HCT116 (cell line): ENCODE measurements around the gene ZNF519.

Experiments
- EGR1 ChIP-seq: IDR thresholded peaks from 2 replicates; pipeline ENCODE4 v1.6.1; 2012; ENCODE audit warnings: low read depth
- EZH2 ChIP-seq: fragments of 200-600 bp; sonication (generic); IDR thresholded peaks from 2 replicates; pipeline ENCODE4 v1.6.1; 2017; ENCODE audit warnings: antibody characterized with exemption, mixed run types
- POLR2A ChIP-seq: IDR thresholded peaks from 2 replicates; pipeline ENCODE4 v1.7.0; 2011; ENCODE audit warnings: borderline replicate concordance; ENCODE audit not compliant: insufficient read depth, insufficient read length; ENCODE audit errors: extremely low read depth
- POLR2AphosphoS5 ChIP-seq: IDR thresholded peaks from 2 replicates; pipeline ENCODE4 v1.6.1; 2011; ENCODE audit warnings: mild to moderate bottlenecking, low read depth, low read length, moderate library complexity
- RAD21 ChIP-seq: IDR thresholded peaks from 2 replicates; pipeline ENCODE4 v1.6.1; 2012; ENCODE audit warnings: low read depth, mild to moderate bottlenecking
- SIN3A ChIP-seq: IDR thresholded peaks from 2 replicates; pipeline ENCODE4 v1.6.1; 2012; ENCODE audit warnings: low read depth
- YY1 ChIP-seq: IDR thresholded peaks from 2 replicates; pipeline ENCODE4 v1.6.1; 2011; ENCODE audit warnings: low read length, low read depth, moderate library complexity, mild to moderate bottlenecking; ENCODE audit not compliant: insufficient replicate concordance; ENCODE audit errors: extremely low read depth
- ZFX ChIP-seq: fragments of 450-650 bp; IDR thresholded peaks from 2 replicates; pipeline ENCODE4 v1.6.1; 2017
- TF ChIP-seq, protein P1 (sequence below), 3 experiments: fragments of 200-600 bp in 1 of 3; sonication (generic) in 1 of 3; IDR thresholded peaks in 2 of 3; conservative IDR thresholded peaks in 1 of 3; 2 replicates each; pipeline ENCODE4 v1.5.1; 2012 to 2017; ENCODE audit warnings: low read depth in 2 of 3, low read length in 2 of 3, antibody characterized with exemption in 1 of 3, borderline replicate concordance in 1 of 3, control low read depth in 1 of 3, mild to moderate bottlenecking in 1 of 3, mixed read lengths in 1 of 3, mixed run types in 1 of 3, moderate library complexity in 1 of 3; ENCODE audit not compliant: insufficient read depth in 1 of 3
- TF ChIP-seq, protein P2 (sequence below): IDR thresholded peaks from 2 replicates; pipeline ENCODE4 v1.6.1; 2012

DNA sequence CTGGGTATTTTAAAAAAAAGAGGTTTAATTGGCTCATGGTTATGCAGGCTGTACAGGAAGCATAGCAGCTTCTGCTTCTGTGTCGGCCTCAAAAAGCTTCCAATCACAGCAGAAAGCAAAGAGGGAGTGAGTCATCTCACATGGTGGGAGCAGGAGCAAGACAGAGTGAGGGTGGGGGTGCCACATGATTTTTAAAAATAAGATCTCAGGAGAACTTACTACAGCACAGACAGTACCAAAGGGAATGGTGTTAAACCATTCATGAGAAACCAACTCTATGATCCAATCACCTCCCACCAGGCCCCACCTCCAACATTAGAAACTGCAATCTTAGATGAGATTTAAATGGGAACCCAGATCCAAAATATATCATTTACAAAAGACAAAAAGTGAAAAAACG is 14.6 kb downstream of the ZNF519 start:
- TF ChIP-seq, protein P1, sequence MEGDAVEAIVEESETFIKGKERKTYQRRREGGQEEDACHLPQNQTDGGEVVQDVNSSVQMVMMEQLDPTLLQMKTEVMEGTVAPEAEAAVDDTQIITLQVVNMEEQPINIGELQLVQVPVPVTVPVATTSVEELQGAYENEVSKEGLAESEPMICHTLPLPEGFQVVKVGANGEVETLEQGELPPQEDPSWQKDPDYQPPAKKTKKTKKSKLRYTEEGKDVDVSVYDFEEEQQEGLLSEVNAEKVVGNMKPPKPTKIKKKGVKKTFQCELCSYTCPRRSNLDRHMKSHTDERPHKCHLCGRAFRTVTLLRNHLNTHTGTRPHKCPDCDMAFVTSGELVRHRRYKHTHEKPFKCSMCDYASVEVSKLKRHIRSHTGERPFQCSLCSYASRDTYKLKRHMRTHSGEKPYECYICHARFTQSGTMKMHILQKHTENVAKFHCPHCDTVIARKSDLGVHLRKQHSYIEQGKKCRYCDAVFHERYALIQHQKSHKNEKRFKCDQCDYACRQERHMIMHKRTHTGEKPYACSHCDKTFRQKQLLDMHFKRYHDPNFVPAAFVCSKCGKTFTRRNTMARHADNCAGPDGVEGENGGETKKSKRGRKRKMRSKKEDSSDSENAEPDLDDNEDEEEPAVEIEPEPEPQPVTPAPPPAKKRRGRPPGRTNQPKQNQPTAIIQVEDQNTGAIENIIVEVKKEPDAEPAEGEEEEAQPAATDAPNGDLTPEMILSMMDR (IDR thresholded peaks at IDR 0.05 in 2 of 3, conservative IDR thresholded peaks at IDR 0.05 in 1 of 3; ENCODE audit: borderline replicate concordance in 1 of 3, insufficient read depth in 1 of 3, low read depth in 2 of 3, low read length in 2 of 3) = no peak
- TF ChIP-seq SIN3A = no peak
- TF ChIP-seq, protein P2, sequence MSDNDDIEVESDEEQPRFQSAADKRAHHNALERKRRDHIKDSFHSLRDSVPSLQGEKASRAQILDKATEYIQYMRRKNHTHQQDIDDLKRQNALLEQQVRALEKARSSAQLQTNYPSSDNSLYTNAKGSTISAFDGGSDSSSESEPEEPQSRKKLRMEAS = no peak
- no peak for TF ChIP-seq ZFX
- no peak for TF ChIP-seq EGR1
- no peak for TF ChIP-seq RAD21
- no peak for TF ChIP-seq POLR2A
- no peak for TF ChIP-seq EZH2
- no peak for TF ChIP-seq YY1
- TF ChIP-seq POLR2AphosphoS5 = no peak
